GM12875 (cell line): ENCODE results near the gene MPST.

Source experiments
- H3K4me3 ChIP-seq: one replicate; pipeline ENCODE4 v1.5.1; 2011; ENCODE audit warnings: low read depth, low read length, control low read depth
- TF ChIP-seq, protein P1 (sequence below): IDR thresholded peaks from 2 replicates; pipeline ENCODE4 v1.5.1; 2011; ENCODE audit warnings: low read depth, mild to moderate bottlenecking, control low read depth, inconsistent platforms, low read length, moderate library complexity, borderline replicate concordance; ENCODE audit not compliant: insufficient read depth

Gene MPST

DNA sequence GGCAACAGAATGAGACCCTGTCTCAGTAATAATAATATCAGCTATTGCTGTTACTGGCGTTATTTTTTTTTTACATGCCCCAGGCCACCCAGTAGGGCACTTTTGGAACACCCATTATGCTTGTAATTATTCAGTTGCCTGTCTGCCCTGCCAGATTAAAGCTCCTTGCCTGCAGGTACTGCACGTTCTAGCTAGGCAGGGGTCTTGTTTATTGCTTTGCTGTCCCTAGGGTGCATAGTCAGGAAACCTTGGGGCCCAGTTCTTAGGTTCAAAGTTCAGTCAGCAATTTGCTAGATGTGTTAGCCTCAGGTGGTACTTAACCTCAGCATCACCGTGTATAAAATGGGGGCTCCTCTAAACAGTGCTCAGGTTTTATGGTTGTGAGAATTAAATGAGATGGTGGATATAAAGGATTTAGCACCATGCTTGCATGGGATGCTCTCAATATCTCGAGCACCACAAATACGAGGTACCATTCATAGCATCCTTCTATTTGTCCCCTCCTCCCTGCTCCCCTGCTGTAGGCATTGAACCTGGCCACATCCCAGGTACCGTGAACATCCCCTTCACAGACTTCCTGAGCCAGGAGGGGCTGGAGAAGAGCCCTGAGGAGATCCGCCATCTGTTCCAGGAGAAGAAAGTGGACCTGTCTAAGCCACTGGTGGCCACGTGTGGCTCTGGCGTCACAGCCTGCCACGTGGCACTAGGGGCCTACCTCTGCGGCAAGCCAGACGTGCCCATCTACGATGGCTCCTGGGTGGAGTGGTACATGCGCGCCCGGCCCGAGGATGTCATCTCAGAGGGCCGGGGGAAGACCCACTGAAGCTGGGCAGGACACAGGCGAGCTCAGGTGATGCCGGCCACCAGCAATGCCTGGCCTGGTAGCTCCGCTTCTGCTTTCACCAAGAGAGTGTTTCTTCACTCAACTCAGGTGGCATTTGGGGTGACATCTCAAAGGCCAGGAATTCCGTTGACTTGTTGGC, 9.4 kb downstream of the MPST start:
- H3K4me3 ChIP-seq: no peak overlapping the region
- TF ChIP-seq, protein P1, sequence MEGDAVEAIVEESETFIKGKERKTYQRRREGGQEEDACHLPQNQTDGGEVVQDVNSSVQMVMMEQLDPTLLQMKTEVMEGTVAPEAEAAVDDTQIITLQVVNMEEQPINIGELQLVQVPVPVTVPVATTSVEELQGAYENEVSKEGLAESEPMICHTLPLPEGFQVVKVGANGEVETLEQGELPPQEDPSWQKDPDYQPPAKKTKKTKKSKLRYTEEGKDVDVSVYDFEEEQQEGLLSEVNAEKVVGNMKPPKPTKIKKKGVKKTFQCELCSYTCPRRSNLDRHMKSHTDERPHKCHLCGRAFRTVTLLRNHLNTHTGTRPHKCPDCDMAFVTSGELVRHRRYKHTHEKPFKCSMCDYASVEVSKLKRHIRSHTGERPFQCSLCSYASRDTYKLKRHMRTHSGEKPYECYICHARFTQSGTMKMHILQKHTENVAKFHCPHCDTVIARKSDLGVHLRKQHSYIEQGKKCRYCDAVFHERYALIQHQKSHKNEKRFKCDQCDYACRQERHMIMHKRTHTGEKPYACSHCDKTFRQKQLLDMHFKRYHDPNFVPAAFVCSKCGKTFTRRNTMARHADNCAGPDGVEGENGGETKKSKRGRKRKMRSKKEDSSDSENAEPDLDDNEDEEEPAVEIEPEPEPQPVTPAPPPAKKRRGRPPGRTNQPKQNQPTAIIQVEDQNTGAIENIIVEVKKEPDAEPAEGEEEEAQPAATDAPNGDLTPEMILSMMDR: no peak

DNA sequence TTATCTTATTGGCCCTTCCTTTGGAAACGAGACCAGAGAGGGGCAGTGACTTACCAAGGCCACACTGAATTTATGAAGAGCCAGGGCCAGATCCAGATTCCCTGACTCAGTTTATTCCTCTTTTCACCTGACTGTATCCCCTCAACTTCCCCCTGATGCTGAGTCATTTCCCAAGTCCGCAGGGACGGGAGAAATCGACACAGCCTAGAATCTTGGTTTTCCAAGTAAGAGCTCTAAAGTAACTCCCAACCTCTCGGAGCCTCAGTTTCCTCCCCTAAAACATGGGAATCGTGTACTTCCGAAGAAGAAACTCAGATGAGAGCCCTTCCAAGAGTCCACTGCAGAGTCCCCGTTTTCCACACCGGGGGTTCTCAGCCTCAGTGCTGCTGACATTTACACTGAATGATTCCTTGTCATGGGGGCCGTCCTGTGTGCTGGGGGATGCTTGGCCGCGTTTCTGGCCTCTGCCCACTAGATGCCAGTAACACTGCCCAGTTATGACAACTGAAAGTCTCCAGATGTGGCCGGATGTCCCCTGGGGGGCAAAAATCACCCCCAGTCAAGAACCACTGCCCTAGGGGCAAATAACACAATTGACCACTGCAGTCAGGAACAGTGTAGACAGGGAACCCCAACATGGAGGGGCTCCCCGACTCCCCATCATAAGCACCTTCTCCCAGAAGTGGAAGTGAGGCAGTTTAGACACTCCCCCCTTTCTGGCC, 11.2 kb downstream of the MPST start:
- TF ChIP-seq, protein P1: no peak

DNA sequence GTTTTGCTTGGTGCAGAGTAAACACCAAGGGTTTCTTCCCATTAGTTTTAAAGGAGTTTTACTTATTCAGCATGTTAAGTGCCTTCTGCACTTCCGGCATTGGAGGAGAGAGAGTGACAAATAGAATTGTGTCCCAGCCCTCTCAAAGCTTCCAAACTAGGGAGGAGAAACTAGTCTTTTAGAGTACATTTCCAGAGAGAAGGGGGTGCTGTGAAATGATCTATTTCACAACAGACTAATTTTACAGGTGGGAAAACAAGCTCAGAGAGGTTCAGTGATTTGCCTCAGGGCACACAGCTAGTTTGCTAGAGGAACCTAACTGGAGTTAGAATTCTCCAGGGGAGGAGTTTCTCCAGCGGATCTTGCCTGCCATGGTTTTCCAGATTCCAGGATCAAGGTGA, 12.6 kb downstream of the MPST start:
- TF ChIP-seq, protein P1: no peak
- no peak overlapping the region for H3K4me3 ChIP-seq

More for the DNA sequence above, 11.2 kb downstream of the MPST start:
- H3K4me3 ChIP-seq: no peak overlapping the region

DNA sequence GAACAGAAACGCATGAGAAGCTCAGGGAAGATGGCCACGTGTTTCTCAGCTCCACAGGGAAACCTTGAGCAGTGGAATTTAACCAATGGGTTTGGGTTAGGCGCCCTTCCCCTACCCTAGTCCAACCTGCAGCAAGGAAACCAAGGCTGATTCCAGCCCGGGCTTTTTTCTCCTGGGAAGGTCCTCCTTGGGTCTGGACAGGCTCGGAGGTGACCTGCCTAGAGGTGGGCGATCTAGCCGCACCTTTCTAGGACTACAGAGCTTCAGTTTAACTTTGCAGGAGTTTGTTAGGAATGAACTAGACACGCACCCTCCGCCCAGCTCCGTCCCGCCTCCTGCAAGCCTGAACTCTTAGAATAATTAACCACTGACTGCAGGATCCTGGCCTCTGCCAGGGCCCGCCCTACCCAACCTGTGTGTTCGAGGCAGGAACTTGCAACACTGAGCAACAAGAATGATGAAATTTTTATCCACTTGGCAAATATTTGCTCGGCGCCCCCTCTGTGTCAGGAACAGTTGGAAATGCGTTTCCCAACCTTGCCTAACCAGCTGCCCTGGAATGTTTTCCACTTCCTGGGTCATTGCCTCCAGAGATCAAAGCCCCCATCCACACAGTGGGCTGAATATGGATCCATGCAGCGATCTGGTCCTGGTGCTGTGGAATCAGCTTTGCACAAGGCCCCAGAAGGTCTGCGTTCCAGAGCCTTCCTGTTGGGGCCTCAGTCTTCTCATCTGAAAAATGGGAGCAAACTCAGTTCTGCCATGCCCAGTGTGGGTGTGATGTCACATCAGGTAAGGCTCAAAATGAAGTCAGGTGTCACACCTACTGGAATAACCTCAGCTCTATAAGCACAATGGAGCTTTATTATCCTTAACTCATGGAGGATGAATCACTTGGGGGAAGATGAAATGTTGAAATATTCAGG, 13.3 kb downstream of the MPST start:
- TF ChIP-seq, protein P1: no peak
- no peak overlapping the region for H3K4me3 ChIP-seq

DNA sequence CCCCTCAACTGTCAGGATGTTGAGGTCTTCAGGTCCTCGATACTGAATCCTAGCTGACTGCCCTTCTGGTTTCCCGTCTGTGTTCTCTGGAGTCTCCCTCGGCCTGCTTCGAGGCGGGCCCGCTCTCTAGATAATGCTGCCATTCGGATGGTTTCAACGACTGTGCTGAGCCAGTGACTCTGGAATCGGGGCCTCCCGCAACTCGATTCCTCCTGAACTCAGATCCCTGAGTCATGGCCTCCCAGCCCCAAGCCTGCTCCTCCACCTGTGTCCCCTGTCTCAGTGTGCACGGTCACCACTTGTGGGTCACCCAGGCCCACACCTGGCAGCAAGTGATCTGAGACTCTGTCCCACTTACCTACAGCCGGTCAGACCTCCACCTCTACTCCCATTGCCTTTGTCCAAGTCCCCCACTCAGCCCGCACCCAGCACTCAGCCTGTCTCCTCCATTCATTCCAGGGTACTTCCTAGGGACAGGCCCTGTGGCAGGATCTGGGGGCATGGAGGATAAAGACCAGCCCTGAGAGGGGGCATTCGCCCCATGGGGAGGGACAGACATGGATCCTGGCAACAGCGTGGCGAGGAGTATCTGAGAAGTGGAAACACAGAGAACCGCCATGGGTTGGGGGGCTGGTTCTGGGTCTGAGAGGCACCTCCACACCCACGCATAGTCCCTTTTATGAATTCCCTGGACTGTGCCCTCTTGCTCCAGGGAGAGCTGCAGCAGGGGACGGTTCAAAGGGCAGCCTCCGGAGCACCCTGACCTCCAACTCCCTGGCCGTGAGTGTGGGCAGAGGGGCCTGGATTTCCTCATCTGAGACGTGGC, 14.3 kb downstream of the MPST start:
- TF ChIP-seq, protein P1: no peak
- H3K4me3 ChIP-seq: no peak overlapping the region
